IPS-18c (cell line): ENCODE results near the gene HDAC4.

Source experiments
- H3K4me3 ChIP-seq: 2 replicates; pipeline ENCODE4 v1.7.0; 2013; ENCODE audit warnings: low read depth, mild to moderate bottlenecking, low read length, moderate library complexity; ENCODE audit not compliant: insufficient read depth
- H3K9me3 ChIP-seq: one replicate; pipeline ENCODE4 v1.6.1; 2013; ENCODE audit warnings: mild to moderate bottlenecking, low read length, moderate library complexity; ENCODE audit not compliant: control insufficient read depth, insufficient read depth

Gene HDAC4

DNA sequence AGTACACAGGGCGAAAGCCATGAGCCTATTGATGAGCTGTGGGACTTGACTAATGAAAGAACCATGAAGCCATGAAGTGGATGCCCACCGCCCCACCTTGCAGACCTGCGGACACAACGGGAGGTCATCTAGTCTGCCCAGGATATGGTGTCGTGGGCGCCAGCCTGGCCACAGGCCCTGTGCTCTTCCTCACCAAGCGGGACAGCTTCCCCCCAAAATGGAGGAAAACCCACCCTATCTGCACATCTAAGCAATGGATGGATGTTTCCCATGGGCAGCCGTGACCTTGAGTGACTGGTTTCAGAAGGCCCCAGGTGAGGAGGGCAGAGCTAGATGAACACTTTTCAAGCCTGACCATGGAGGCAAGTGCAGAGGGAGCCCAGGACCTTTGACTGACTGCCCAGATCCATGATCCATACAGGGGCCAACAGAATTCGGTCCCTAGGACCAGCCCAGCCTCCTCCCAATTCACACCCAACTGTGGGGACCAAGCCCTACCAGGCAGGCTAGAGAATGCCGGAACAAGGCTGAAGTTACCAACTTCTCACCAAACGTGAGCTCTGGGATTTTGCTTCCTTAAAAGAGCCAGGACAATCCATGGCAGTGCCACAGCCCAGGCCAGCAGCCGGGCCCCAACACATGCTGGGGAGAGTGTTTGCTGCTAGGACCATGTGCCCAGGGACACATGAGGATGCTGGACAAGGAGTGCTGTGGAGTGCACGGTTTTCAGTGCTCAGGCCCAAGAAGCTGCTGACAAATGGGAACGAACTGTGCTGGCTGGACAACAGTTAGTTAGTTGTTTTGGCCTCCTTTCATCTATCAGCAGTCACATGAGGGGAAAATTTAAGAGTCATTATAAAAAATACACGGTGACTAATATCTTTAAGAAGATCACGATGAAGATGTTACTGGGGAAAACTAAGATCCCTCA is 249.4 kb downstream of the HDAC4 start:
- Histone ChIP-seq H3K4me3 (no peak overlapping the region), H3K9me3 (no peaks in the 10 kb centered on the region)

- Histone ChIP-seq H3K9me3 (no peaks in the 10 kb centered on the region), H3K4me3 (no peak overlapping the region)
These were observed 250.5 kb downstream of the HDAC4 start for GRCh38 chr2:239150125-239151011.

DNA sequence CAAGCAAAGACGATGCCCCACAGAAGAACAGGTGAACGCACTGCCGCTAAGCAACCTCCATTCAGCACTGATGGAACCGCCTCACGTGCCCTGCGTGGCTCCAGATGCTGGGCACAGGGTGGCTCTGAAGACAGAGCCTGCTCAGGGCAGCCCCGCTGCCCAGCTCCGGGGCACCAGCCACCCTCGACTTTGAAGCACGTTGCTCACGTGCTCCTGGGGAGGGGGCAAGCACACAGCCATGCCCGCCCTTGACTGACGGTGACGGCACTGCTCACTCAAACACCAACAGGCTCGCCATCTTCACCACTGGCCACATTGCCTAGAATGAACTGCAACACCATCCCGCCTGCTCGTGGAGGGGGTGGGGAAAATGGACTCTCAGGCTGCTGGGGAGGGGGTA is 251.3 kb downstream of the HDAC4 start:
- Histone ChIP-seq H3K9me3 (peaks cover 3% of the 10 kb centered on the region), H3K4me3 (no peak overlapping the region)

DNA sequence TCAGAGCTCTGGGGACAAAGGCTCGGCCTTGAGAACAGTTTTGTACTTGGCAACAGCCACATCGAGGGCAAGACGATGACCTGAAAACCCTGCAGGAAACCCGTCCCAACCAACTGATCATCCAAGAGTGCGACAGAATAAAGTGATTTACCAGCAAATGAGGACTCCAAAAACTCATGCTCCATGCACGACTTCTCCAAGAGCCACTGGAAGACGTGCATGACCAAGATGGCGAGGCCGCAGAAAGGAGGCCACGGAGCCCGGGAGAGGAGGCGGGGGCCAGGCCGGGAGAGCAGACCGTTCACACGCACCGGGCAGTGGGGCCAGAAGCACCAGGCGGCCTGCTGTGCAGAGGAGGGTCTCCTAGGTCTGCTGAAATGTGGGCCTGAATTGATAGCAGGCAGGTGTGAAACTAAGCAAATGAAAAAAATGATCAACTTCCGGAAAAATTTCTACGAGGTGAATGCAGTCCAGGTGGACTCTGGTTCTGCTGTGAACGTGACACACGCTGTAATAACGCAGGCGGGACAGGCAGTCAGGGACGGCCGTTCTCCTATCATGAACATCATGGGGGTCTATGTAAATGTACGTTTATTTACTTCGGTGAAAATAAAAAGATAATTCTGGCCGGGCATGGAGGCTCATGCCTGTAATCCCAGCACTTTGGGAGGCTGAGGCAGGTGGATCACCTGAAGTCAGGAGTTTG is 252.2 kb downstream of the HDAC4 start:
- no peak overlapping the region for H3K4me3 ChIP-seq
- peaks cover 3% of the 10 kb centered on the region for H3K9me3 ChIP-seq

DNA sequence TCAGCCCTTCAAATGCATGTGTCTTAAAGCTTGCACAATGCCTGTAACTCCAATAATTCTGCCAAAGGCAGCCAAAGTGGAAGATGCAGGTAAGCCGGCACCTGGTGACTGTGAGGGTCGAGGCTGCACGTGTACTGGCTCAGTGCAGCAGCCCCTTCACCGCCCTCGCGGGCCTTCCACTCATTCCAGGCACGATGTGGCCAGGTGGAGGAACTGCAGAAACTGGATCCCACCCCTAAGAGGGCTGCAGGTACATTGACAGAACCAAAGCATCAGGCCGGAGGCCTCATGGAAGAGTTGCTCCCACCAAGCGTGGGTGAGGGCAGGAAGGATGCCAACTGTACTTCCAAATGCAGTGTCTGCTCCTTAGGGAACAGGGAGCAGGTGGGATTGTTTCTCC is 253.4 kb downstream of the HDAC4 start:
- no peak overlapping the region for H3K4me3 ChIP-seq
- H3K9me3 ChIP-seq = peaks cover 6% of the 10 kb centered on the region

- H3K4me3 ChIP-seq = no peak overlapping the region
These were observed 254.1 kb downstream of the HDAC4 start for GRCh38 chr2:239146741-239147181.

DNA sequence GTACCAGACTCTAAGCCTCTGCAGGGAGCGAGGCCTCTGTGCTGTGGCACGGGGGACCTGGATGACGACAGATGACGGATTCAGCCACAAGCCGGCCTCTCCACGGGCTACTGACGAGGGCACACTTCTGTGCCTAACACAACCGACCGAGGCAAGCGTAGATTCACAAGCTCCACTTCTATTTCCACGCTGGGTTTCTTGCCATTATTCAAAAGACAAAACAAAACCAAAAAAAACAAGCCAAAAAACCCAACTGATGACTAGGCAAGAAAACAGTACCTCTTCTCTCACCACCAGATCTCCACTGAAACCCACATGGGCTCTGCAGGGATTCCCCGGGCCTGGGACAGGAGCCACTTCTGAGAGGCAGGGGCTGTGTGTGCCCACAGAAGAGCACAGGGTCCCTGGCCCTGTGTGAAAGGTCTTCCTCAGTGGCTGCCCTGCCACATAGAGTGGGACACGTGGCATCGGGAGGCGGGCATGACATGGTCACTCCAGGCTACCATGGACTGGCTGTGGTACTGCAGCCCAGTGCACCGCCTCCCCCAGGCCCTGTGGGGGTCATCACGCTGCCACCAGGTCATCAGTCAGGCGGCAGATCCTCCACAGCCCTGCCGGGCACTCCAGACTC is 254.7 kb downstream of the HDAC4 start:
- no peak overlapping the region for H3K4me3 ChIP-seq
- H3K9me3 ChIP-seq = peaks cover 6% of the 10 kb centered on the region

More at GRCh38 chr2:239146741-239147181, 254.1 kb downstream of the HDAC4 start:
- H3K9me3 ChIP-seq = peaks cover 6% of the 10 kb centered on the region

DNA sequence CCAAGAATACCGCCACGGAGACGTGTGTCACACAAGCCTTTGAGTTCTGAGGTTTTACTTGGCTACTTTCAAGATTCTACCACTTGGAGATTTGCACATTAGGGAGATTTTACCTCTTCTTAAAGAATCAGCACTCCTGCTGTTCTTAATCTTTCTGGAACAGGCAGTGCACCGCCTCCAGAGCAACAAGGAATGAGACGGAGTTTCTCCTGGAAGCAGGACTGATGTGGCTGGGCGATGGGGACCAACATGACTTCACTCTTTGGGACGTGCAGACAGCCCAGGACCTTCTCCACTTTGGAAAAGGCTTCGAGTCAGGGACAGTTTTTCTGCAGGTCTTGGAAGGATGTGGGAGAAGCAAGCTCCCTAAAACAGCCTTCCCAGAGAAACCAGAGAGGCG is 255.2 kb downstream of the HDAC4 start:
- H3K9me3 ChIP-seq = peaks cover 6% of the 10 kb centered on the region
- H3K4me3 ChIP-seq = no peak overlapping the region

- H3K9me3 ChIP-seq = peaks cover 6% of the 10 kb centered on the region
- no peak overlapping the region for H3K4me3 ChIP-seq
These were observed 255.7 kb downstream of the HDAC4 start for GRCh38 chr2:239145106-239145505.

- Histone ChIP-seq H3K4me3 (no peak overlapping the region), H3K9me3 (peaks cover 6% of the 10 kb centered on the region)
These were observed 256.2 kb downstream of the HDAC4 start for GRCh38 chr2:239144713-239144999.

- peaks cover 6% of the 10 kb centered on the region for H3K9me3 ChIP-seq
These were observed 256.7 kb downstream of the HDAC4 start for GRCh38 chr2:239143858-239144712.

DNA sequence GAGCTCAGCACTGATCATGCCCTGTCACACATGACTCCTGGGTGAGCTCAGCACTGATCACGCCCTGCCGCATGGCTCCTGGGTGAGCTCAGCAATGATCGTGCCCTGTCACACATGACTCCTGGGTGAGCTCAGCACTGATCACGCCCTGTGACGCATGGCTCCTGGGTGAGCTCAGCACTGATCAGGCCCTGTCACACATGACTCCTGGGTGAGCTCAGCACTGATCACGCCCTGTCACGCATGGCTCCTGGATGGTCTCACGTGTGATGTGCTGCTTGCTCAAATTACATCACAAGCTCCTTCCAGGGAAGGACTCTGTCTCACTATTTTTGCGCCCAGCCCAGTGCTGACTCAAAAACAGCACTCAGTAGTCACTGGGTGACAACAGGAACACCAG is 258.0 kb downstream of the HDAC4 start:
- peaks cover 8% of the 10 kb centered on the region for H3K9me3 ChIP-seq
- no peak overlapping the region for H3K4me3 ChIP-seq

More at GRCh38 chr2:239143858-239144712, 256.7 kb downstream of the HDAC4 start:
- no peak overlapping the region for H3K4me3 ChIP-seq

- Histone ChIP-seq H3K9me3 (peaks cover 8% of the 10 kb centered on the region), H3K4me3 (no peak overlapping the region)
These were observed 258.5 kb downstream of the HDAC4 start for GRCh38 chr2:239142296-239142695.

GRCh38 chr2:239141021-239141760 is 259.6 kb downstream of the HDAC4 start:
- peaks cover 8% of the 10 kb centered on the region for H3K9me3 ChIP-seq
- no peak overlapping the region for H3K4me3 ChIP-seq

DNA sequence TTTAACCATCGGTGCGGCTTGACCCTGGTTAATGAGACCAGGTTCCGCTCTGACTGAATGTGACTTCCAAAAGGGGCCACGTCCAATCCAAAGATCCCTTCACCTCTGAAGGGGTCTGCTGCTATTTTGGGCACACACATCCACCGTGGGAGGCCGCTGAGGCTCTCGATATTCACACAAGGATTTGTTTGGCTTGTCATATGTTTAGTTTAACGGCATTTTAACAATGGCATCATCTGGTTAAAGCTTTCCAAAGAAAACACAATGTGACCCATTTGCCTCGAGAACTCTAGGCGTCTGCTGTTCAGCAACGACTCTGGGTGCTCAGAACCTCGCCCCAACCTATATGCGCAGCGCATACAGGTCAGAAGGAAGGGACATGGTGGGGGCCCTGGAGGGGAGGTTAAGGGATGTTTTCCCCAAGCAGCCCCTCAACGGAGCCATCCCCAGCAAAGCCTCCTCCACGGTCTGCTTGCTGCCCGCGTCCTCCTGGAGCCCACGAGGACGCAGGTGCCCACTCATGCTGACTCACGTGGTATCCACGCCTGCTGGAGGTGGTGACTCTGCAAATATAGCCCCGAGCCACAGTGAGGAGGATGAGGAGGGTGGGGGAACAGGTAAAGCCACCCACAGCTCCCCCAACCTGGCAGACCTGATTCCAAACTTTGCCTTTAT is 260.3 kb downstream of the HDAC4 start:
- H3K9me3 ChIP-seq = peaks cover 8% of the 10 kb centered on the region
- H3K4me3 ChIP-seq = no peak overlapping the region
